Right renal cortex interstitium (tissue), 3 donors: ENCODE measurements around the gene ZSCAN16. TPM values are rescaled to one million over a fixed set of nuclear protein-coding genes. Genes with fewer than 3 reads are reported as not detected.
"Not testable (repeated sequence)": the region's sequence is repeated elsewhere in the genome, so short reads cannot be mapped to it uniquely, and the experiment has no call there.

Experiments used
- DNase-seq, 3 donors: peaks; one replicate each; pipeline ENCODE4 v3.0.0-alpha.2; 2013; ENCODE audit warnings: low read depth in 3 of 3, low spot score in 2 of 3
- polyA plus RNA-seq, 3 donors: library from polyadenylated mRNA; unstranded; fragments of 120-200 nt; gene quantifications; one replicate each; pipeline ENCODE4 v1.2.1, GENCODE V29; 2013; ENCODE audit not compliant: insufficient read length in 3 of 3

The ZSCAN16 gene
- polyA plus RNA-seq: 10 to 100 TPM; 11.2 to 15.0 (median 12.1) TPM

GRCh38 chr6:28124350-28124970 is at the start of gene ZSCAN16:
ZSCAN16 (plus strand) TSS chr6:28124609; CDS start chr6:28125444, 835 bp downstream.
- DNase-seq: peak in 1 of 3 donors; percentile 48

GRCh38 chr6:28078050-28078449 is 46.4 kb upstream of the ZSCAN16 start:
- DNase-seq: no peak

GRCh38 chr6:28078836-28079235 is 45.6 kb upstream of the ZSCAN16 start:
- no peak for DNase-seq

GRCh38 chr6:28080381-28080630 is 44.1 kb upstream of the ZSCAN16 start, which contains the start of gene ZNF165:
ZNF165 (plus strand) TSS chr6:28080568; CDS start chr6:28085481, 4,913 bp downstream.
- not testable (repeated sequence) for DNase-seq

- DNase-seq: peak; percentile 96 to 99 (median 98)
Observed at GRCh38 chr6:28080631-28081485, 43.6 kb upstream of the ZSCAN16 start.

GRCh38 chr6:28081486-28081751 is 43.0 kb upstream of the ZSCAN16 start:
- no peak for DNase-seq

- no peak for DNase-seq
Observed at GRCh38 chr6:28082939-28083338, 41.5 kb upstream of the ZSCAN16 start.

- DNase-seq: no peak
Observed at GRCh38 chr6:28089054-28089453, 35.4 kb upstream of the ZSCAN16 start.

GRCh38 chr6:28090917-28091586 is 33.4 kb upstream of the ZSCAN16 start:
- no peak for DNase-seq

GRCh38 chr6:28102222-28102621 is 22.2 kb upstream of the ZSCAN16 start:
- not testable (repeated sequence) for DNase-seq

- DNase-seq: not testable (repeated sequence)
Observed at GRCh38 chr6:28102699-28103098, 21.7 kb upstream of the ZSCAN16 start.

GRCh38 chr6:28104392-28105244 is 19.8 kb upstream of the ZSCAN16 start:
- peak in 2 of 3 donors; percentile 57 to 76 for DNase-seq

- DNase-seq: no peak
Observed at GRCh38 chr6:28105245-28105639, 19.2 kb upstream of the ZSCAN16 start.

- no peak for DNase-seq
Observed at GRCh38 chr6:28107506-28107905, 16.9 kb upstream of the ZSCAN16 start.

GRCh38 chr6:28111964-28112363 is 12.4 kb upstream of the ZSCAN16 start:
- DNase-seq: no peak

- no peak for DNase-seq
Observed at GRCh38 chr6:28115799-28116198, 8.6 kb upstream of the ZSCAN16 start.

- no peak for DNase-seq
Observed at GRCh38 chr6:28117386-28118050, 6.9 kb upstream of the ZSCAN16 start.

- DNase-seq: no peak
Observed at GRCh38 chr6:28118217-28118616, 6.2 kb upstream of the ZSCAN16 start.

- DNase-seq: no peak
Observed at GRCh38 chr6:28121876-28122275, 2.5 kb upstream of the ZSCAN16 start.

GRCh38 chr6:28122283-28122682 is 2.1 kb upstream of the ZSCAN16 start:
- DNase-seq: not testable (repeated sequence)
